Myocyte (in vitro differentiated cells): ENCODE data around the gene TRPM1. TPM values are rescaled to one million over a fixed set of nuclear protein-coding genes. Genes with fewer than 3 reads are reported as not detected.

Source experiments
- DNase-seq: peaks from one replicate; pipeline ENCODE4 v3.0.0-alpha.2; 2012; ENCODE audit warnings: low read depth
- total RNA-seq: library from RNA; depleted of rRNA; stranded (reverse); fragments of >200 nt; gene quantifications from 2 replicates; pipeline ENCODE4 v1.2.3, GENCODE V29; 2014

Gene TRPM1
- total RNA-seq, 1 donor from 2014 or later, result not detected

DNA sequence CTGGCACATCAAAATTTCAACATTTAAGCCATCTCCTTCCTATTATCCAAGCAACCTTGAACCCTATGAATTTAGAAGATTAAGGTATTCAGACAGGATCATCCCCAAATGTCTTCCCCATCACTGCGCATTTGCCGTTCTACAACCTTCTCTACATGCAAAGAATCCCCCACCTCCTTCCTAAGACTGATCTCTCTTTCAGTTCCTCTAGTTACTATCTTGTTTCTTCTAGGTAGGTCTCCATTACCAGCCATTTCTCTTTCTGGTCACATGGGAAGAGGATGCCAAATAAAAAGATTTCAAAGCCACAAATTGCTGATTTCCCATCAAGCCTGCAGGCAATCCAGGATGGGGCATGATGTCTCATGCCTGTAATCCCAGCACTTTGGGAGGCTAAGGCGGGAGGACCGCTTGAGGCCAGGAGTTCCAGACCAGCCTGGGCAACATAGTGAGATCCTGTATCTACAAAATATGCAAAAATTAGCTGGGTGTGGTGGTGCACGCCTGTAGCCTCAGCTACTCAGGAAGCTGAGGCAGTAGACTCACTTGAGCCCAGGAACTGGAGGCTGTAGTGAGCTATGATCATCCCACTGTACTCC is 80.4 kb downstream of the TRPM1 start:
- no peak for DNase-seq

DNA sequence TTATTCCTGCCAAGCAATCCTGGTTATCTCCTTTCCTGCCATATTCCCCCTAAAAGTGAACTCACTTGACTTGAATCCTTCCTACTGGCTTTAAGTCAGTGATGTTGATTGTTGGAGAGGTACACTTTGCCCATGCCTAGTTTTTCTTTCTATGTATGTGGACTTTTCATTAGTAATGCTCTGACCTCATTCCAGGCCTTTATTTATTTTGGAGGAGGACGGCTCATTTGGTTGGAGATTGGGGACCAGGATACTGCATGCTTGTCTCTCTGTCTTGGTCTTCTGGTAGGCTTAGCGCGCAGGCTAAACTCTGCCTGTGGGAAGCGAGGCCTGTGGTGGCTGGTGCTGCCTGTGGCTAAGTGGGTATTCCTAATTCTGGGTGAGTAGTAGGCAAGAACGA is 81.0 kb downstream of the TRPM1 start:
- DNase-seq, result peak; percentile 7

DNA sequence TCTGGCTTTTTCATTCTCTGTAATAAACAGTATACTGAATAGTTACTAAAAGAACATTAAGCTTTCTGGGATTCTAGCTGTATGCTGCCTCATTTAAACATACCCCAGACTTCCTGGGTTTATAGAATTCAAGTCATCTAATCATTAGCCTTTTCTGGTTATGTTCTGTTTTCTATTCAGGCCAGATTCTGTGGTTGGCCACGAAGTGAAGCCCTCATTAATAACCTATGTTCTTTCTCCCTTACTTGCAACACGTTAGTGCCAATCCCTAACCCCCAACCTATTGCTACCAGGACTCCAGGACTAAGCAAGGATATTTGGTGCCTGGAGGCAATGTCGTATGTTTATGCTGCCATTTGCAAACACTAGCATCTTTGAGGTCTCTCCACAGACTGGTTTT is 81.5 kb downstream of the TRPM1 start:
- no peak for DNase-seq

DNA sequence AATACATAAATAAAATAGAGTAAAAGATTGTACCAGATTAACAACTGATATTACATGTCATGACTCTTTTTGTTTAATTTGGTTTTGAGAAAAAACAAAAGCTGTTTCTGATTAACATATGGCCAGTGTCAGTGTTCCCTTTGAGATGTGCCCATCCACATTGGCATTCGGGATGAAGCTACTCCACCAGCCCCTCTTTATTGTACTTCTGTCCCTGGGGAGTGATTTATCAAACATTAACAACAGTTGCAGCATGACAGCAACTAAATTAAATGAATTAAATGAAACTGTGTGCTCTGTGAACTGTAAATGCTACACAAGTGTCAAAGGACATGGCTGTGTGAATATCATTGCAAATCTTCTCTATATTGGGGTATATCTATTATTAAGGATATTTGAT is 84.2 kb downstream of the TRPM1 start:
- DNase-seq, result no peak

DNA sequence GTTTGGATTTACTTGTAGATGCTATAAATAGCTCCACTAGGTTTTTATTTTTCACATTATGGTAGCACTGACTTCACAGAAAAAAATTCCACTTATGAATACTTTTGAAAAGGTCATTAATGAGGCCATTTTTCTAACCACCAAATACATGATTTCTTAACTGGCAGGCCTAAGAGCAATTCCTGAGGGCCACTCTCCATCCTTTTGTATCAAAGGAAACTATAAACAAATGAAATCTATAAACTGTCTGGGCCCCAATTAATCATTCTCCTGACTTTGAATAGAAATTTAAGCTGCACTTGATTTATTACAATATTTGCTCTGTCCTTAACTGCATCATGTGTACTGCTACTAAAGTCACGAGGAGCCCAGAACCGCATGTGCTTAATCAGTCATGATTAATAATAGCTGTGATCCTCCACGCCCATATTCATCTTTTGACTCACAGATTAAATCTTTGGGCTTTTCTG is 85.0 kb downstream of the TRPM1 start:
- DNase-seq, result peak; percentile 18

DNA sequence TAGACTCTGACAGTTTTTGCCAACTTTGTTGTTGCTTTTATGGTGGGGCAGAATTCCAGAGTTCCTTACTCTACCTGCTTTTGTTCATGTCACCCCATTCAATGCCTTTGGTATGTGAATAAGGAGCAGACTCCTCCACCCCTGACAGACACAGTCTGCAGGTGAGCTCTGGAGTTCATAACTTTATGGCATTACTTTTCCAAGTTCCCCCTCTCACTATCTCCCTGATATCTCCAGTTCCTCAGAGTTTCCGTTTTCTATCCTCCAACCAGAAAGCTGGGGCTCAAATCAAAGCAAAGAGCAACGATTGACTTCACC is 87.0 kb downstream of the TRPM1 start:
- DNase-seq, result no peak

DNA sequence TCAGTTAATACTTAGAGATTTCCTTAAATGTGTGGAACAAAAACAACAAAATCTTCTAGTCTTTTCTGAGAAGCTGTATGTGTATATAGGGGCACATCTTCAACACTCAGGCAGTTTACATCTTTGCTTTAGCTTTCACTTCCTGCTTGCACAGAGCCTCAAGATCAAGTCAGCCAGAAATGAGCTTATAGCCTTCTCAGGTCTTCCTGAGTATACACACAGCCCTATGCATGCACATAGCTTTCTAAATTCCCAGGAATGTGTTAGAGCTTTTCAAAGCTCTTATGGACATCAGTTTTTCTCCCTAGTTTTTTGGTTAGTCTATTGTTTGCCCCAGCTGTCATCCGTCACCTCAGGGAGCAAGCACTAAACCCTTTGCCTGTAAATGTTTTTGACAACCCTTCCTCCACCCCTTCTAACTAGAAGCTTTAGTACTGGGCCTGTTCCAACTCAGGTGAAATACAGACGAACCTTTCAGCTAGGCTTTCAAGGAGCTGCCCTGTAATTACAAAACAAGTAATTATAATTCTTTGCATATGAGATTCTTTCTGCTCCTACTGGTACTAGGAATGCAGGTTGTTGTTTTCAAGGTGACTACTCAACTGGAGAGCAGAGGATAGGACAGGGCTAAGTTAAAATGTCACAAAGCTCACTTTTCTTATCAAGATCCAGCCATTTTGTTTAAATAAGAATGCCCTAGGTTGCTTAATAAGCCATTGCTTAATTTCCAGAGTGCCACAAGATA is 87.5 kb downstream of the TRPM1 start:
- no peak for DNase-seq

DNA sequence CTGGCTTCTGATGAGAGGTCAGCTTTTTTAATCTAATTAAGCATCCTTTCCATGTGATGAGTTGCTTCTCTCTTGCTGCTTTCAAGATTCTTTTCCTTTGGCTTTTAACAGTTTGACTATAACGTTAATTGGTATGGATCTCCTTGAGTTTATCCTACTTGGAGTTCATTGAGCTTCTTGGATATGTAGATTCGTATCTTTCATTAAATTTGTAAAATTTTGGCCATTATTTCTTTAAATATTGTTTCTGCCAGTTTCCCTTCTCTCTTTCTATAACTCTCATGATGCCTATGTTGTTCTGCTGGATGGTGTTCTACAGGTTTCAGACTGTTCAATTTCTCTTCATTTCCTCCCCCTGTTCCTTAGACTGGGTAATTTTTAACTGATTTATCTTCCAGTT is 89.1 kb downstream of the TRPM1 start:
- no peak for DNase-seq

DNA sequence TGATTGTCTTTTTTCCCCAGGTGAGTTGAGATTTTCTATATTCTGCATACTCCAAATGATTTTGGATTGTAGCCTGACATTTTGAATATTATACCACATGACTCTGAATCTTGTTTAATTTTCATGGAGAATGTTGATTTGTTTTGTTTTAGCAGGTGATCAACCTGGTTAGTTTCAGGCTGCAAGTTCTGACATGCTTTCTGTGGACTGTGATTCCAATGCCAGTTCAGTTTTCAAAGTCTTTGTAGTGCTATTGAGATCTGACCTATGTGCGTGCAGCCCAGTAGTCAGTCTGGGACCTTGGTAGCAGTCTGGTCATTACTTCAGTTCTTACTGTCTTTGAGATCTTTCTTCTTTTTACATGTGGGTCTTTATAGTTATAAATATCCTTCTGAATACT is 91.5 kb downstream of the TRPM1 start:
- no peak for DNase-seq

DNA sequence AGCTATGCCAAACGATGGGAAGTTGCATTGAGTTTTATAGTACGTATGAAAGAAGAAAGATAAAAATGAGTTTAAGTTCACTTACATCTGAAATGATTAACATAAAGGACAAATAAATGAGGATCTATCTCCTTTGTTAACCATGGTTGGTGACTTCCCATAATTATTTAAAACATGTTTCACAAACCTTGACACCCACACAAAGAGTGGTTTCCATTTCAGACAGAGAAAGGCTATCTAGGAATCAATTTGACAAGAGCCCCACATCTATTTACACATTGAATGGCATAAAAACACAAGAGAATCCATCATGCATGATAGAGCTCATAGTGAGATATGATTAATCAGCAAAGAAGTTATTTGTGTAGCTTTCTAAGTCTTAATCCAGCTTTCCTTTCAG is 95.9 kb downstream of the TRPM1 start:
- no peak for DNase-seq

DNA sequence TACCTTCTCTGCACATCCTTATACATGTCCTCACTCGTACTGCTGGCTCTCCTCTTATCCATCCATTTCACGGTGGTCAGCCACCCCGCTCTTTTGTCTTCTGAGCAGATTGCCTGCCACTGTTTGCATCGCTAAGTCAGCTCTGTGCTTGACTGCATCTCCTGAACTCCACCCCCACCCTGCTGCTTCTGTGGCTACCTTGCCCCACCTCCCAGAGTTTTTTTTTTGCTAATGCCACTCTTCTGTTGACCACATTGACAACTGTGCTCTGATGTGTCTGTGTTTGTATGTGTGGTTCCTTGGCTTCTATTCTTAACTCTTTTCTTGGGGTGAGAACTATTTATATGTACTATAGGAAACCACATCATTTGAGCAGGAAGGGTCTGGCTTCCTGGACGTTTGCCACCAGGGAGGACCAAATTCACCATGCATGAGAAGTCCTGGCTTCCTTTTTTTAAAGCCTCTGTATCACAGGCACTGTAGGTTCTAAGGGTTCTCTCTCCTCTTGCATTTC is 97.2 kb downstream of the TRPM1 start:
- DNase-seq, result peak; percentile 92

DNA sequence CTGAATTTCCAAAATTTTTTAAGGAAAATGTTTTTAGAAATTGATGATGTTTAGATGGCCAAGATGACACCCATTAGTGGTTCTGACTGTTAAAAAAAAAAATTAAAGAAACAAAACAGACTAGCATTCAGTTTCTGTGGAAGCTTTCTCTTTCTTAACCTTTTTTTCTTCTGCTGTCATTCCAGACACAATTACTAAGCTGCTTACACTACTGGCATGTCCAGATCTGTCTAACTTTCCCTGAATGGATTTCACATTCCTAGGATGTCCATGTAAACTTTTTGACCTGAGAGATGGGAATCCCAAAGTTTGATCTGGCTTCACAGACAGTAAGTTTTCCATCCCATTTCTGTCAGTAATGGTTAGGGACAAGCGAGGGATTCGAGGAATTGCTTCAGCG is 99.8 kb downstream of the TRPM1 start:
- DNase-seq, result no peak

DNA sequence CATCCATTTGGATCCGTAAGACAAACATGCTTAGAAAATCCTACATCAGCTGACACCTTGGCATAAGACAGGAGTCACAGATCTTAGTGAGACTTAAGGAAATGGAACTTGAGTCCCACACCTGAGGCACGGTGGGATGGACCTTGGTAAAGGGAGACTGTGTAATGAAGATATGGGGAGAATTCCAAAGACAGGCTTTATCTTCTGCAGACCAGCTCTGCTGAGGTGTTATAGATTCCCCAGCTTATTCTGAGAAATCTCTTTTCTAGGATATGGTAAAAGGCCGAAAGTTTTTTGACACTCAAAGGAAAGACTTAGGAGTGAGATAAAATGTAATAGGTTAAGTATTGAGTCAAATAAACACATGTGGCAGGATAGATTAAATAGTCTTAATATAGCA is 101.8 kb downstream of the TRPM1 start:
- DNase-seq, result no peak

DNA sequence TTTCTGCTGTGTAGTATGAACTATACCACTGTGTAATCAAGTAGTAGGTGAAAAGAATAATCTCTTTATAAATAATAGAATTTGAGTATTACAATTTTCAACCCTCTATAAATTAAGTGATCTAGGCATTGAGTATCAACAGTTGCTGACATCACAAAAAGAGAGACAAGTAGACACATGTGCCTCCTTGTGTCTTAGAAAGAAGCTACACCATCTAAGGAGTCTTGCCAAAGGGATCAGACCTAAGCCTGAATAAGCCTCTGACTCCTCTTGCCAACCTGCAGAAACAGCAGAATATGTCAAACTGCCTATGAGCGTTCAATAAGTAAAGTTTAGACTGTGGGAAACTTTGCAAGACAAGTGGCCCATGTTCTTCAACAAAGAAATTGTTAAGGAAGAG is 104.3 kb downstream of the TRPM1 start:
- DNase-seq, result no peak

DNA sequence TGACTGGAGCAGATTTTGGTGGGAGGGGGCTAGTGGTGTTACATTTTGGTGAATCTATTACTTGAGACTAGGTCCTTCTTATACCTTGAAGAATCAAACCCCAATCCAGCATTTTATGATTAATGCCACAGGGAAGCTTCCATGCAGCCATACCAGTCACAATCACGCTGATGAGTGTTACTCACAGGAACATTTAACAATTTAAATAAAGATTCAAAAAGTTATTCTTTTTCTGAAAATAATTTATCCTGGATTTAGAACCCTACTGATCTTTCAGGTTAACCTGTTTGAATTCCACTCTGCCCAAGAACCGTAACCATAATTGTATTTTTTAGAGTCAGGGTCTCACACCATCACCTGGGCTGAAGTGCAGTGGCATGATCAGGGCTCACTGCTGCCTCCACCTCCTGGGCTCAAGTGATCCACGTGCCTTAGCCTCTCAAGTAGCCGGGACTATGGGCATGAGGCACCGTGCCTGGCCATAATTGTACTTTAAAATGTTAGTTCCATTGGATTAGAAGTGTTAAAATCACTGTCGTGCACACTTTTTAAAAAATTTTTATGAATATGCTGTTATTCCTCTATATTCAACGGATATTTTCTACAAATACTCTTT is 109.2 kb downstream of the TRPM1 start:
- DNase-seq, result peak; percentile 2

DNA sequence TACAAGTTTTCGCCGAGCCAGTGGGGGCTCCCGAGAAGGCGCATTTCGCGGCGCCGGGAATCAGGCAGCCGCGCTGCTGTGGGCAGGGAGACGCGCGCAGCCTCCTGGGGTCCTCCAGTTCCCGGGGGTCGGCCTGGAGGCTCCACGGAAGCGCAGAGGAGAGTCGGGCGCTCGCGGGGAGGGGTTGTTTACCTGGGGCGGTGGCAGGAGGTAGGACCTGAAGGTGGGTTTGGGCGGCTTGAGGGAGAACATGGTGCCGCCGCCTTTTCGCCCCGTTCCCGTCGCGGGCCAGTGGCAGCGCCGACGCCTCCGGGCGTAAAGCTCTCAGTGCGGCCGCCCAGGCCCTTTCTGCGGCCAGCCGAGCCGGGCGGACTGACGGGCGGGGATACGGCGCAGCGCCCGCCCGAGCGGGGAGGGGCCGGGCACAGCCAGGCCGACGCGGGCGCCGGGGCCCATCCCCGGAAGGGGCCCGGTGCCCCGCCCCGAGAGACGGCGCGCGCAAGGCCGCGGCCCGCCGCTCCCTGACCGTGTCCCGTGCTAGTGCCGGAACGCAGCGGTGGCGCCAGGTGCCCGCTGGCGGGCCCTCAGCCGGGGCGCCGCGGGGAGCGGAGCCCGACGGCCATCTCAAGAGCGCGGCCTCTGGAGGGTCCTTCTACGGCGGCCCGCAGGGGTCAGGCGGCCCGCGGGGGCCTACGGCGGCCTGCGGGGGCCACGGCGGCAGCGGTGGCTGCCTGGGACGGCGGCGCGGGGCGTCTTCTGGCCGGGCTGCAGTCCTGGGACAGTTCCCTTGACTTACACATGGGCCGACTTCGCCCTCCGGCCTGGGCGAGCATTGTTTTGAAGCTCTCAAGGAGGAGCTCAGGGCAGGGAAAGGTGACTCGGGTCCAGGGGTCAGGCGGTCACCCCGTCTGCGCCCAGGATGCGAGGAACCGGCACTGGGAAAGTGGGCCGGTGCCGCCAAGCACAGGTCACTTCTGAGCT is 110.0 kb downstream of the TRPM1 start, which contains the start of gene MTMR10:
MTMR10 (minus strand) TSS at position 374 of the 981 bp plus-strand sequence; CDS start at position 252, 122 bp downstream.
- peak; percentile 76 for DNase-seq

DNA sequence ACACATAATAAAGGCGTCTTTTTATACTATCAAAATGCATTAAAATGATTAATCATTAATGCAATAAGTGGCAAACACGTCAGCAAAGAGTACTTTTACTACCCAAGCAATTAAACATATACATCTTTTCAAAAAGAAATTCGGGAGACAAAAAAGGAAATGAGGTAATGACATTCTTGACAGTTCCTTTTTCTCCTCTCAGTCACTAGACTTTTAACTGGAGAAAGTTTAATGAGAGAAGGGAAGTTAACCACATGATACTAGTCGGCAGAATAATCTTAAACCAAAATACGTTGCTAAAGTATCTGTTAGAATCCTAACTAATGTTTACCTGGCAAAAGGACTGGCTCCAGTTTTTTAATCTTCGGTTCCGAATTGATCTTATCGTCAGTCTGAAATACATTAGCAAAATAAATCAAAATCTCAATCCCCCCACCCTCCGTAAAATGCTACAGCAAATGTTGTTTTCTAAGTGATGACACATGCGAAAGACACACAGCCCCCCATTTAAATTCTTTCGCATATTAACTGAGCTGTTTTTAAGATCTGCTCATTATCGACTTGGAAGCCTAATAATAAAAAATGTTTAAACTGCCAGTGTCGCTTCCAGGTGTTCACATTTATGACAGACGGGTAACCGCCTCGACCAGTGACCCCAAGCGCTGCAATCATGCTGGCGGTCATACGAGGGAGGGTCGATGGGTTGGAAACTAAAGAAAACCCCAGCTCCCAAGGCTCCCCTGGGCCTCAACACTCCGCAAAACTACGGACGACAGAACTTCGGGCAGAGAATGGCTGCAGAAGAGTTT is 110.9 kb downstream of the TRPM1 start:
- peak; percentile 49 for DNase-seq

DNA sequence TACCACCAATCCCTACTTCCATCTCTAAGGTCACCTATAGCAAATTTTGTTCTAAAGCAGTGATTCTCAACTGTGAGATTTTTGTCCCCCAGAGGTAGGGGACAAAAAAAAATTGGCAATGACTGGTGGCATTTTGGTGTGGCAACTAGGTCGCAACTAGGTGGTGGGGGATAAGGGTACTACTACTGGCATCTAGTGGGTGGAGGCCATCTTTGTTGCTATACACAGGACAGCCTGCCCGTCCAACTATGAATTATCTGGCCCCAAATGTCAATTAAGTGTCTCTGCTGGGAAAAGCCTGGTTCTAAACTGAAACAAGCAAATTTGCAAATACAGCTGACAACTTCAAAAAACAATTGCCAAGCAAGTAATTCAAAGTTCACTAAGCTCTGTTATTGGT is 111.5 kb downstream of the TRPM1 start:
- peak; percentile 20 for DNase-seq

DNA sequence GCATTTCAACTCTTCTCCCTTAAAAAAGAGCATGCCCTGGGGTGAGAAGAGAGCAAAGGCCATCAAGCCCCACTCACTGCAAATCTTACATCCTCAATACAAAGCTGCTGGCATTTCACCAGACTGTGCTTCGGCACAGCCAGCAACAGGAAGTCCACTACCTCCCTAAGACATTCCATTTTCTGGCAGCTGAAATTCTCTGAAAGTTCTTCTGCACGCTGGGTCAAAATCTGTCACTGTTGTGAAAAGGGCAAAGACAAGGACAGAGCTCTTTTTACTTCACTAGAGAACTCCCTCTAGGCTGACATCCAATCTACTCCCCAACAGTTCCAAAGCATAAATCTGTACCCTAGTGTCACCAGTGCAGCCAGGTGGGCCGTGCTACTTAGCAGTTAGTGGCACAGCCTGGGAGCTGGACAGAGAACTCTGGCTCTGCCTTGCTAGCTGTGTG is 116.4 kb downstream of the TRPM1 start:
- DNase-seq, result peak; percentile 7

DNA sequence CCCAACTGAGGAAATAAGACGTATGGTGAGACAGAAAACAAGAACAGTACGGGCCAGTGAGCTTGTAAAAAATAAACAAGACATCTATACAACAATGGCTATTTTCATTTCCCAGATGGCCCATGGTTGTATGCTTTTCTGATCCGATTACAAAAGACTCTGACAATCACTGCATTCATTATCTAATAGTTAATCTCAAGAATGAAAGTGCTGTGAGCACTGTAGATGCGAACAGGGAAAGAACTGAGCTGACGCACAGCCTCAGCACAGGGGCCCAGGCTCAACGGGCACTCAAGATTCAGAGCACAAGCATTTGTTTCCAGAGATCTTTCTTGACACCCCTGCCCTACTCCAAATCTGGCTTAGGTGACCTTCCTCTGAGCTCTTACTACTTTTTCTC is 117.0 kb downstream of the TRPM1 start:
- no peak for DNase-seq
